Measurements from ENCODE around the gene RSPH6A.

GRCh38 chr19:45794627-45795026, 20.5 kb downstream of the RSPH6A start:
- TF ChIP-seq POLR2A (IDR thresholded peaks at IDR 0.05), result no peak
- no peak for TF ChIP-seq CTCF (IDR thresholded peaks at IDR 0.05)
